Suppressor macrophage treated with lipopolysaccharide for 4 hours (primary cell): ENCODE measurements around the gene NEUROG1.

Experiments used
- DNase-seq: peaks from one replicate; pipeline ENCODE4 v3.0.0-alpha.2; 2020

The NEUROG1 gene

GRCh38 chr5:135561266-135561665, 25.5 kb upstream of the NEUROG1 start:
- peak; percentile 29 for DNase-seq

GRCh38 chr5:135560858-135561257, 25.1 kb upstream of the NEUROG1 start:
- peak; percentile 91 for DNase-seq

- DNase-seq, result no peak
Measured at GRCh38 chr5:135559354-135559753, 23.6 kb upstream of the NEUROG1 start.

- DNase-seq, result no peak
Measured at GRCh38 chr5:135557076-135557838, 21.5 kb upstream of the NEUROG1 start.

GRCh38 chr5:135556620-135557019, 20.9 kb upstream of the NEUROG1 start:
- DNase-seq, result no peak

- no peak for DNase-seq
Measured at GRCh38 chr5:135555530-135555929, 19.8 kb upstream of the NEUROG1 start.

- no peak for DNase-seq
Measured at GRCh38 chr5:135553688-135554462, 18.1 kb upstream of the NEUROG1 start.

- DNase-seq, result peak; percentile 87
Measured at GRCh38 chr5:135551593-135552447, 16.1 kb upstream of the NEUROG1 start.

- DNase-seq, result no peak
Measured at GRCh38 chr5:135549413-135549812, 13.6 kb upstream of the NEUROG1 start.

GRCh38 chr5:135547590-135548254, 12.0 kb upstream of the NEUROG1 start:
- DNase-seq, result no peak

- DNase-seq, result no peak
Measured at GRCh38 chr5:135546912-135547311, 11.1 kb upstream of the NEUROG1 start.

GRCh38 chr5:135546101-135546500, 10.3 kb upstream of the NEUROG1 start:
- DNase-seq, result no peak

- DNase-seq, result no peak
Measured at GRCh38 chr5:135545099-135545498, 9.3 kb upstream of the NEUROG1 start.

- DNase-seq, result peak; percentile 46
Measured at GRCh38 chr5:135543485-135544304, 7.9 kb upstream of the NEUROG1 start.

GRCh38 chr5:135543001-135543484, 7.3 kb upstream of the NEUROG1 start:
- DNase-seq, result peak; percentile 42

GRCh38 chr5:135541807-135542502, 6.2 kb upstream of the NEUROG1 start:
- DNase-seq, result no peak

GRCh38 chr5:135539430-135540005, 3.8 kb upstream of the NEUROG1 start:
- no peak for DNase-seq

GRCh38 chr5:135538261-135538660, 2.5 kb upstream of the NEUROG1 start:
- no peak for DNase-seq

- DNase-seq, result no peak
Measured at GRCh38 chr5:135537745-135538144, 2.0 kb upstream of the NEUROG1 start.

GRCh38 chr5:135537271-135537670, 1.5 kb upstream of the NEUROG1 start:
- DNase-seq, result no peak

- no peak for DNase-seq
Measured at GRCh38 chr5:135535420-135535819, 344 bp downstream of the NEUROG1 start.
